ENCODE results near the gene WDR46.

- TF ChIP-seq, protein P1, sequence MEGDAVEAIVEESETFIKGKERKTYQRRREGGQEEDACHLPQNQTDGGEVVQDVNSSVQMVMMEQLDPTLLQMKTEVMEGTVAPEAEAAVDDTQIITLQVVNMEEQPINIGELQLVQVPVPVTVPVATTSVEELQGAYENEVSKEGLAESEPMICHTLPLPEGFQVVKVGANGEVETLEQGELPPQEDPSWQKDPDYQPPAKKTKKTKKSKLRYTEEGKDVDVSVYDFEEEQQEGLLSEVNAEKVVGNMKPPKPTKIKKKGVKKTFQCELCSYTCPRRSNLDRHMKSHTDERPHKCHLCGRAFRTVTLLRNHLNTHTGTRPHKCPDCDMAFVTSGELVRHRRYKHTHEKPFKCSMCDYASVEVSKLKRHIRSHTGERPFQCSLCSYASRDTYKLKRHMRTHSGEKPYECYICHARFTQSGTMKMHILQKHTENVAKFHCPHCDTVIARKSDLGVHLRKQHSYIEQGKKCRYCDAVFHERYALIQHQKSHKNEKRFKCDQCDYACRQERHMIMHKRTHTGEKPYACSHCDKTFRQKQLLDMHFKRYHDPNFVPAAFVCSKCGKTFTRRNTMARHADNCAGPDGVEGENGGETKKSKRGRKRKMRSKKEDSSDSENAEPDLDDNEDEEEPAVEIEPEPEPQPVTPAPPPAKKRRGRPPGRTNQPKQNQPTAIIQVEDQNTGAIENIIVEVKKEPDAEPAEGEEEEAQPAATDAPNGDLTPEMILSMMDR (IDR thresholded peaks at IDR 0.05 in 2 of 3, conservative IDR thresholded peaks at IDR 0.05 in 1 of 3; ENCODE audit: borderline replicate concordance in 1 of 3, insufficient read depth in 1 of 3, low read depth in 2 of 3, low read length in 2 of 3): no peak
- TF ChIP-seq, protein P2, sequence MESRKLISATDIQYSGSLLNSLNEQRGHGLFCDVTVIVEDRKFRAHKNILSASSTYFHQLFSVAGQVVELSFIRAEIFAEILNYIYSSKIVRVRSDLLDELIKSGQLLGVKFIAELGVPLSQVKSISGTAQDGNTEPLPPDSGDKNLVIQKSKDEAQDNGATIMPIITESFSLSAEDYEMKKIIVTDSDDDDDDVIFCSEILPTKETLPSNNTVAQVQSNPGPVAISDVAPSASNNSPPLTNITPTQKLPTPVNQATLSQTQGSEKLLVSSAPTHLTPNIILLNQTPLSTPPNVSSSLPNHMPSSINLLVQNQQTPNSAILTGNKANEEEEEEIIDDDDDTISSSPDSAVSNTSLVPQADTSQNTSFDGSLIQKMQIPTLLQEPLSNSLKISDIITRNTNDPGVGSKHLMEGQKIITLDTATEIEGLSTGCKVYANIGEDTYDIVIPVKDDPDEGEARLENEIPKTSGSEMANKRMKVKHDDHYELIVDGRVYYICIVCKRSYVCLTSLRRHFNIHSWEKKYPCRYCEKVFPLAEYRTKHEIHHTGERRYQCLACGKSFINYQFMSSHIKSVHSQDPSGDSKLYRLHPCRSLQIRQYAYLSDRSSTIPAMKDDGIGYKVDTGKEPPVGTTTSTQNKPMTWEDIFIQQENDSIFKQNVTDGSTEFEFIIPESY (IDR thresholded peaks at IDR 0.05; ENCODE audit: extremely low read depth, insufficient replicate concordance, low read length): no peak
- no peak for TF ChIP-seq POLR2A (IDR thresholded peaks at IDR 0.05; ENCODE audit: borderline replicate concordance, extremely low read depth, insufficient read depth, insufficient read length)
- TF ChIP-seq POLR2AphosphoS5 (IDR thresholded peaks at IDR 0.05; ENCODE audit: low read depth, low read length): no peak
- TF ChIP-seq SIN3A (IDR thresholded peaks at IDR 0.05; ENCODE audit: low read depth): no peak
Observed at GRCh38 chr6:33248643-33248931, 40.5 kb downstream of the WDR46 start.

Data from HCT116 (cell line).